BE2C (cell line): ENCODE results near the gene ABHD2.

Experiments used
- DNase-seq: peaks from one replicate; pipeline ENCODE4 v3.0.0-alpha.2; 2020
- H3K27me3 ChIP-seq: fragments of 250-450 bp; sonication (Bioruptor Pico); 2 replicates; pipeline ENCODE4 v1.5.1; 2020; ENCODE audit warnings: mild to moderate bottlenecking
- H3K36me3 ChIP-seq: fragments of 250-450 bp; sonication (Bioruptor Pico); 2 replicates; pipeline ENCODE4 v1.5.1; 2020; ENCODE audit warnings: mild to moderate bottlenecking
- H3K4me1 ChIP-seq: fragments of 250-450 bp; sonication (Bioruptor Pico); 2 replicates; pipeline ENCODE4 v1.5.1; 2020
- H3K4me3 ChIP-seq: 2 replicates; pipeline ENCODE4 v1.5.1; 2011; ENCODE audit warnings: low read depth, low read length
- H3K9me3 ChIP-seq: fragments of 250-450 bp; sonication (Bioruptor Pico); 2 replicates; pipeline ENCODE4 v1.5.1; 2020
- CTCF ChIP-seq: IDR thresholded peaks from 2 replicates; pipeline ENCODE4 v1.5.1; 2012; ENCODE audit warnings: mild to moderate bottlenecking, low read depth, low read length

ABHD2 gene

GRCh38 chr15:89218531-89218930, 130.3 kb downstream of the ABHD2 start:
- H3K27me3 ChIP-seq: no peaks in the 10 kb centered on the region
- no peak overlapping the region for H3K4me3 ChIP-seq
- H3K36me3 ChIP-seq: no peaks in the 10 kb centered on the region
- no peaks in the 10 kb centered on the region for H3K9me3 ChIP-seq
- H3K4me1 ChIP-seq: no peaks in the 10 kb centered on the region
- no peak for DNase-seq
- TF ChIP-seq CTCF: no peak

- H3K27me3 ChIP-seq: no peaks in the 10 kb centered on the region
- H3K4me3 ChIP-seq: no peak within 1 kb of the TSS
- no peak for DNase-seq
- H3K36me3 ChIP-seq: no peaks in the 10 kb centered on the region
- no peaks in the 10 kb centered on the region for H3K9me3 ChIP-seq
- no peak for TF ChIP-seq CTCF
- H3K4me1 ChIP-seq: no peaks in the 10 kb centered on the region
These were observed 133.3 kb downstream of the ABHD2 start, which contains the start of gene RLBP1 for GRCh38 chr15:89221543-89221942. Gene RLBP1, minus strand, starts transcription at chr15:89221579. Its CDS starts 2,604 bp downstream, at chr15:89218975.

- Histone ChIP-seq H3K36me3 (no peaks in the 10 kb centered on the region), H3K27me3 (no peaks in the 10 kb centered on the region), H3K4me3 (no peak overlapping the region), H3K4me1 (no peaks in the 10 kb centered on the region), H3K9me3 (no peaks in the 10 kb centered on the region)
- TF ChIP-seq CTCF: no peak
- no peak for DNase-seq
These were observed 137.3 kb downstream of the ABHD2 start for GRCh38 chr15:89225588-89225987.

- no peaks in the 10 kb centered on the region for H3K36me3 ChIP-seq
- no peaks in the 10 kb centered on the region for H3K9me3 ChIP-seq
- no peaks in the 10 kb centered on the region for H3K27me3 ChIP-seq
- no peaks in the 10 kb centered on the region for H3K4me1 ChIP-seq
- no peak for TF ChIP-seq CTCF
- H3K4me3 ChIP-seq: no peak overlapping the region
- no peak for DNase-seq
These were observed 138.3 kb downstream of the ABHD2 start for GRCh38 chr15:89226359-89227221.

- no peaks in the 10 kb centered on the region for H3K27me3 ChIP-seq
- no peaks in the 10 kb centered on the region for H3K4me1 ChIP-seq
- no peaks in the 10 kb centered on the region for H3K9me3 ChIP-seq
- H3K36me3 ChIP-seq: no peaks in the 10 kb centered on the region
- no peak overlapping the region for H3K4me3 ChIP-seq
- TF ChIP-seq CTCF: no peak
- DNase-seq: no peak
These were observed 139.2 kb downstream of the ABHD2 start for GRCh38 chr15:89227425-89227824.

GRCh38 chr15:89230277-89230676, 142.0 kb downstream of the ABHD2 start:
- Histone ChIP-seq H3K4me3 (no peak overlapping the region), H3K9me3 (no peaks in the 10 kb centered on the region), H3K4me1 (no peaks in the 10 kb centered on the region), H3K27me3 (0 out of 2 replicates have a peak, but pooled peaks cover 3% of the 10 kb centered on the region), H3K36me3 (no peaks in the 10 kb centered on the region)
- no peak for DNase-seq
- peak; percentile 22; the same call in 1 of the 2 replicates for TF ChIP-seq CTCF
